Activated CD4-positive, alpha-beta T cell treated with anti-CD3 and anti-CD28 coated beads for 48 hours (primary cell): ENCODE measurements around the gene TCOF1.
A peak's percentile ranks its signal among the peaks of the same experiment; 100 is the strongest.

Source experiments
- DNase-seq: peaks from one replicate; pipeline ENCODE4 v3.0.0-alpha.2; 2020

TCOF1 gene

GRCh38 chr5:150436141-150436680 lies 78.7 kb downstream of the TCOF1 start:
- DNase-seq = peak; percentile 96

- no peak for DNase-seq
Measured at GRCh38 chr5:150438873-150439546, 81.5 kb downstream of the TCOF1 start.

GRCh38 chr5:150440948-150441812 lies 83.7 kb downstream of the TCOF1 start:
- no peak for DNase-seq

GRCh38 chr5:150441813-150442698 lies 84.6 kb downstream of the TCOF1 start:
- no peak for DNase-seq

- no peak for DNase-seq
Measured at GRCh38 chr5:150442699-150443080, 85.2 kb downstream of the TCOF1 start.

- DNase-seq = no peak
Measured at GRCh38 chr5:150443242-150444075, 86.0 kb downstream of the TCOF1 start.

GRCh38 chr5:150444770-150445169 lies 87.3 kb downstream of the TCOF1 start:
- no peak for DNase-seq

- no peak for DNase-seq
Measured at GRCh38 chr5:150446088-150446487, 88.6 kb downstream of the TCOF1 start.

GRCh38 chr5:150446583-150446982 lies 89.1 kb downstream of the TCOF1 start:
- no peak for DNase-seq

GRCh38 chr5:150447188-150447587 lies 89.7 kb downstream of the TCOF1 start:
- DNase-seq = no peak

GRCh38 chr5:150448334-150448733 lies 90.8 kb downstream of the TCOF1 start:
- DNase-seq = no peak

- DNase-seq = no peak
Measured at GRCh38 chr5:150448952-150449516, 91.5 kb downstream of the TCOF1 start.
